T-helper 2 cell (primary cell): Measurements from ENCODE around the gene DICER1.
"Not testable (repeated sequence)": the region's sequence is repeated elsewhere in the genome, so short reads cannot be mapped to it uniquely, and the experiment has no call there.

Experiments used
- DNase-seq, 5 experiments: peaks; one replicate each; pipeline versions ENCODE4 v3.0.0 to v3.0.0-alpha.2; 2012 to 2022

Gene DICER1

GRCh38 chr14:95184413-95184790, 27.1 kb upstream of the DICER1 start:
- DNase-seq, result no peak

- DNase-seq, result no peak
Measured at GRCh38 chr14:95183532-95184412, 26.4 kb upstream of the DICER1 start.

DNA sequence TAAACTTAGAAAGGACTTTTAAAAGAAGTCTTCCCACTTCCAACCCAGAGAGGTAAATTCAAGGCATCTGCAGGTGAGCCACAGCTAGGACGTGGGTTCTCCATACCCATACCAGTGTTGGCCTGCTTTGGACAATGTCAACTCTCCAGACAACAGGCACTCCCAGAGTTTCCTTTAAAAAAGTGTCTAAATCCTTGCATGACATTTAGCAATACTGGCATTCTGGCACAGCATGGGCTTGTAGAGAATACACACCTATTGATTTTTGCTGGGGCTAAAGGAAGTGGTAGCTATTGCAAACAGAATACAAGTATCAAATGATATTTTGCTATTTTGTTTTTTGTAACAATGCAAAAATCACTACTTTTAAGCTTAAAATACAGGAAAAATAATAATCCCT, 25.8 kb upstream of the DICER1 start:
- no peak for DNase-seq

GRCh38 chr14:95182379-95182778, 25.1 kb upstream of the DICER1 start:
- no peak for DNase-seq

DNA sequence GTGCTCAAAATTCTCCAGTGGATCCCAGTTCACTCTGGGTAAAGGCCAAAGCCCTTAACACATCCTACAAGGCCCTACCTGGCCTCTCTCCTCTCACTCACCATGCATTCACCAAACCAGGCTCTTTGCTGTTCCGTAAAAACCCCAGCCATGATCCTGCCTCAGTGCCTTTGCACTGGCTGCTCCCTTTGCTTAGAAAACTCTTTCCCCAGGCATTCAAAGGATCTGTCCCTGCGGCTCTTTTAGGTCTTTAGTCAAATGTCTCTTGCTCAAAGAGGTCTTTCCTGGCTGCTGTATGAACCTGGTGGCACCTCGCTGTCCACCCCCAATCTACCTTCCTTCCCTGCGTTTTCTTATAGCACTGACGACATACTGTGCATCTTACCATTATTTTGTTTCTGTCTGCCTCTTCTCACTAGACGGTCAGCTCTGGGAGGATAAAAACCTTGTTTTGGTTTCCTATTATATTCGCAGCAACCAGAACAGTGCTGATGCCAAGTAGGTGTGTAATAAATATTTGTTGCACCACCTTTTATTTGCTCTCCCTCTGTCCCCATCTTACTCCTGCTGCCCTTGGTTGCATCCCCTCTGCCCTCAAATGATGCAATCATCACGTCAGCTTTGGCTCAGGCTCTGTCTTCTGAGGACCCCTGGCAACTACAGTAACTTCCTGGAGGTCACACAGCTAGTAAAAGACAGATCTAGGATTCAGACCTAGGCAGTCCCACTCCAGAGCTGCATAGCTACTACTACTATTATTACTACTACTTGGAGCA, 23.8 kb upstream of the DICER1 start:
- no peak for DNase-seq

- DNase-seq, result not testable (repeated sequence)
Measured at GRCh38 chr14:95175670-95176069, 18.3 kb upstream of the DICER1 start.

- DNase-seq, result no peak
Measured at GRCh38 chr14:95174184-95174792, 17.0 kb upstream of the DICER1 start.

DNA sequence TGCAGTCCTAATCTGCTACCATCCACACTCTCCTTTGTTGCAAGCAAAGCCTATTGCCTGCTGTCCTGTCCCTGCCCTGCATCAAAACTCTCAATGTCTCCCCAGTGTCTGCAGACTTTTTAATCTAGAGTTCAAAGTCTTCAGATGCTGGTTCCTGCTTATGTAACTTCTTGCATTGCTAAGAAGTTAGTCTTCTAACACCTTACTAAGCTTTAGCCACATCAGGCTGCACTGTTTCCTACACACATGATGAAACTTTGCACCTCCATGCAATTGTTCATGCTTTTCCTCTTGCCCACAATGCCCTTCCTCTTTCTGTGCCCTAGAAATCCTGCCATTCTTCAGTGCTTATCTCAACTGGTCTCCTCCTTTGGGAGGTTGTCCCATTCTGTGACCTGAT, 16.2 kb upstream of the DICER1 start:
- no peak for DNase-seq

DNA sequence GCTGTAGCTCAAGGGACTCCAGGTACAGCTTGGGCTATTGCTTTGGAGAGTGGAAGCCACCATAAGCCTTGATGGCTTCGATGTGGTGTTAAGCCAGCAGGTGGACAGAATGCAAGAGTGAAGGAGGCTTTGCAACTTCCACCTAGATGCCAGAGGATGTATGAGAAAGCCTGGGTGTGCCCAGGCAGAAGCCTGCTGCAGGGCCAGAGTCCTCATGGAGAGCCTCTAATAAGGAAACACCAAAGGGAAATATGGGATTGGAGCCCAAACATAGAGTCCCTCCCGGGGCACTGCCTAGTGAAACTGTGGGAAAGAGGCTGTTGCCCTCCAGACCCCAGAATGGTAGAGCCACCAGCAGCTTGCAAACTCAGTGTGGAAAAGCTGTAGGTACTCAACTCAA, 9.8 kb upstream of the DICER1 start:
- DNase-seq, result no peak

DNA sequence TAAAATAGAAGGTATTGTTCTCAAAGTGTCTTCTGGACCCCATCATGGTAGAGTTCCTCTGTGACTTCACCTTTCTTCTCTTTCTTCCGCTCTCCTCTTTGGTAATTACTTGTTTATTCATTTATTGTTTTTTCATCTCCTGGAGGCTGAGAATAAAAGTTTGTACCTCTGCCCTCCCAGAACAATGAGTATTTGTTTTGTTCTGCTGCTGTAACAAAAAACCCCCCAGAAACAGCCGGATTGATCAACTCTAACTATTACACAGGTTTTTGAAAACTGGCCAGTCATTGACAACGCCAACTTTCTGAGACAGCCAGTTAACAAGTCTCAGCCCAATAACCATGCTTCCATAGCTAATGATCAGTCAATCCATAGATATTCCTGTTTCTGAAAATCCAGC, 8.2 kb upstream of the DICER1 start:
- DNase-seq, result no peak

- no peak for DNase-seq
Measured at GRCh38 chr14:95164506-95164905, 7.2 kb upstream of the DICER1 start.

GRCh38 chr14:95163666-95164065, 6.3 kb upstream of the DICER1 start:
- DNase-seq, result no peak

- DNase-seq, result no peak
Measured at GRCh38 chr14:95163132-95163531, 5.8 kb upstream of the DICER1 start.

DNA sequence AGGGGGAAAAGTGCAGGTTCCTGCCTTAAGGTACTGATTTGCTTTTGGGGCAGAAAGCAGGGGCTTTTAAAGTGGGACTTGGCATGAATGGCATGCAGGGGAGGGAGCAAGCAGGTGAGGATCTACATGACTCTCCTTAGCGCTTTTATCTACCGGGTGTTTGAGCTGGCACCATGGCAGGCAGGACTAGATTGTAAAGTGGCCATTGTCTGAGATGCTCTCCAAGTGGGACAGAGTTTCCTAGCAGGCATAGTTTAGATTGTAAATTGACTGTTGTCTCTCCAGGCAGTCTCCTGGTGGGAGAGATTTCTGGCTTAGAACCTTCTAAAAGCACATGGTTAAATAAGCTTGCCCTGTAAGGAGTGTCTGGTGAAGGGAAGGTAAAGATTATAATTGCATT, 5.3 kb upstream of the DICER1 start:
- DNase-seq, result no peak

GRCh38 chr14:95157048-95157326, 342 bp downstream of the DICER1 start:
- no peak for DNase-seq

- DNase-seq, result peak in 4 of 5 experiments; percentile 17 to 56 (median 20)
Measured at GRCh38 chr14:95156161-95157047, 925 bp downstream of the DICER1 start.

- DNase-seq, result no peak
Measured at GRCh38 chr14:95155045-95155444, 2.3 kb downstream of the DICER1 start.

DNA sequence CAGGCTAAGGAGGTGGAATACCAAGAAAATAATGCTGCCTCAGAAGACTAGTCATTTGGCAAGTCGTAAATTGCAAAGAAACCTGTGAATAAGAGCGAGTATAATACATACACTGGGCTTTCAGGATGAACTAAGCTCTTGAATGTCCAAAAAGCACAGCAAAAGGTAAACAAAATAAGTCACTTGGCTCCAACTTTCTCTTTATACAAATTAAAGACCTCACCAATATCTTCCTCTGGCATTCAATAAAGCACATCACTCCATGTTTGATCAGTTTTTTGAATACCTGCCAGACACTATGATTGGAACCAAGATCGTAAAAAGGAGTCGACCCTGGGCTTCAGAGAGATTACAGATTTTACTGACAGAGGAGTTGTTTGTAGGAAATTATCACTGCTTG, 3.5 kb downstream of the DICER1 start:
- no peak for DNase-seq

DNA sequence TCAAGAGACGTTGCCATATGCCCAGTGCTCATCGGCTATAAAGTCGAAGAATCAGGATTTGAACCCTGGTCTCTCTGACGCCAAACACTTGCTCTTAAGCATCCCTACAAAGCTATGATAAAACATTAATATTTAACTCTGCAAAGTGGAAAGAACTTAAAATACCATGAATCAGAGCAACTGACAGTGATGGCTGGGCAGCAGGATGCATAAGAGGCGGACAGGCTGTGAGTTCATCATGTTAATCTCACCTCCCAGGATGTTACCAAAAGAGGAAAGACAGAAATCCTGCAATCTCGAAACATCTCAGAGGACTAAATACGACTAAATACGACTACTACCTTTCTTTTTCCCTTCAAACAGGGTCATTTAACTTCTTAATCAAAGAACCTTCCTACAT, 5.8 kb downstream of the DICER1 start:
- no peak for DNase-seq

GRCh38 chr14:95150910-95151309, 6.4 kb downstream of the DICER1 start:
- no peak for DNase-seq

- DNase-seq, result no peak
Measured at GRCh38 chr14:95149441-95149840, 7.9 kb downstream of the DICER1 start.

GRCh38 chr14:95147597-95147996, 9.7 kb downstream of the DICER1 start:
- no peak for DNase-seq
